IPS-11a (cell line): ENCODE measurements around the gene PRKG1.

ENCODE experiments used
- H3K4me3 ChIP-seq: one replicate; pipeline ENCODE4 v1.5.1; 2013; ENCODE audit warnings: low read depth, low read length, control low read depth

PRKG1 gene

GRCh38 chr10:51629934-51630639 is 555.8 kb downstream of the PRKG1 start:
- H3K4me3 ChIP-seq, result no peak overlapping the region

- H3K4me3 ChIP-seq, result no peak overlapping the region
These were observed 556.3 kb downstream of the PRKG1 start for GRCh38 chr10:51630640-51631005.

- H3K4me3 ChIP-seq, result no peak overlapping the region
These were observed 561.1 kb downstream of the PRKG1 start for GRCh38 chr10:51635436-51635835.

- no peak overlapping the region for H3K4me3 ChIP-seq
These were observed 563.9 kb downstream of the PRKG1 start for GRCh38 chr10:51638211-51638610.

- no peak overlapping the region for H3K4me3 ChIP-seq
These were observed 564.5 kb downstream of the PRKG1 start for GRCh38 chr10:51638737-51639136.

- H3K4me3 ChIP-seq, result no peak overlapping the region
These were observed 566.0 kb downstream of the PRKG1 start for GRCh38 chr10:51640120-51640819.

GRCh38 chr10:51642581-51642980 is 568.3 kb downstream of the PRKG1 start:
- H3K4me3 ChIP-seq, result no peak overlapping the region

GRCh38 chr10:51643734-51644133 is 569.4 kb downstream of the PRKG1 start:
- H3K4me3 ChIP-seq, result no peak overlapping the region

- no peak overlapping the region for H3K4me3 ChIP-seq
These were observed 574.8 kb downstream of the PRKG1 start for GRCh38 chr10:51649064-51649463.

GRCh38 chr10:51651063-51651462 is 576.8 kb downstream of the PRKG1 start:
- H3K4me3 ChIP-seq, result no peak overlapping the region

GRCh38 chr10:51653025-51653424 is 578.7 kb downstream of the PRKG1 start:
- no peak overlapping the region for H3K4me3 ChIP-seq

GRCh38 chr10:51654918-51655317 is 580.6 kb downstream of the PRKG1 start:
- H3K4me3 ChIP-seq, result no peak overlapping the region

- H3K4me3 ChIP-seq, result no peak overlapping the region
These were observed 582.2 kb downstream of the PRKG1 start for GRCh38 chr10:51656503-51656902.

- no peak overlapping the region for H3K4me3 ChIP-seq
These were observed 583.7 kb downstream of the PRKG1 start for GRCh38 chr10:51658000-51658399.

- H3K4me3 ChIP-seq, result no peak overlapping the region
These were observed 585.1 kb downstream of the PRKG1 start for GRCh38 chr10:51659344-51659743.

- H3K4me3 ChIP-seq, result no peak overlapping the region
These were observed 588.8 kb downstream of the PRKG1 start for GRCh38 chr10:51663086-51663485.

- H3K4me3 ChIP-seq, result no peak overlapping the region
These were observed 592.2 kb downstream of the PRKG1 start for GRCh38 chr10:51666456-51666855.

GRCh38 chr10:51667678-51668335 is 593.5 kb downstream of the PRKG1 start:
- H3K4me3 ChIP-seq, result no peak overlapping the region

GRCh38 chr10:51668336-51668689 is 594.0 kb downstream of the PRKG1 start:
- H3K4me3 ChIP-seq, result no peak overlapping the region

- H3K4me3 ChIP-seq, result no peak overlapping the region
These were observed 594.8 kb downstream of the PRKG1 start for GRCh38 chr10:51669041-51669440.

- no peak overlapping the region for H3K4me3 ChIP-seq
These were observed 597.8 kb downstream of the PRKG1 start for GRCh38 chr10:51672039-51672535.

- H3K4me3 ChIP-seq, result no peak overlapping the region
These were observed 600.8 kb downstream of the PRKG1 start for GRCh38 chr10:51675088-51675487.
